Left ventricle myocardium inferior (tissue), 1 donor: ENCODE data around the gene SLC25A51. TPM values are rescaled to one million over a fixed set of nuclear protein-coding genes. Genes with fewer than 3 reads are reported as not detected.

Experiments used
- DNase-seq: peaks from one replicate; pipeline ENCODE4 v3.0.0-alpha.2; 2020
- H3K27ac ChIP-seq: fragments of 200-600 bp; replicated peaks from 2 replicates; pipeline ENCODE4 v1.8.0; 2021
- H3K27me3 ChIP-seq: fragments of 200-600 bp; 2 replicates; pipeline ENCODE4 v1.8.0; 2021; ENCODE audit warnings: low read depth
- H3K36me3 ChIP-seq: fragments of 200-600 bp; 2 replicates; pipeline ENCODE4 v1.8.0; 2021
- H3K4me1 ChIP-seq: fragments of 200-600 bp; 2 replicates; pipeline ENCODE4 v1.8.0; 2021
- H3K4me3 ChIP-seq: fragments of 200-600 bp; 2 replicates; pipeline ENCODE4 v1.8.0; 2021; ENCODE audit warnings: mild to moderate bottlenecking, moderate library complexity
- H3K9me3 ChIP-seq: fragments of 200-600 bp; replicated peaks from 2 replicates; pipeline ENCODE4 v1.8.0; 2021
- CTCF ChIP-seq: fragments of 200-600 bp; IDR thresholded peaks from 2 replicates; pipeline ENCODE4 v1.8.0; 2021; ENCODE audit warnings: antibody characterized with exemption, mild to moderate bottlenecking, borderline replicate concordance
- intact Hi-C: fragments of 100-400 bp; cut with micrococcal nuclease; formaldehyde crosslinking; loops from one replicate; pipeline ENCODE4 v1.11.0; 2022
- total RNA-seq: library from RNA; stranded (reverse); fragmentation: NEBNext Ultra II Directional; extraction: Animal tissue kit (Norgen Biotek cat#: 25700); gene quantifications from one replicate; pipeline ENCODE4 v1.2.1, GENCODE V29; 2021
- donor health status: DM: no; HTN: yes; CAD: no; lungs with severe emphysema.

The SLC25A51 gene
- total RNA-seq, 1 donor from 2014 or later = 21.4 TPM

GRCh38 chr9:37924538-37924937, 20.6 kb upstream of the SLC25A51 start:
- Histone ChIP-seq H3K4me3 (no peak overlapping the region), H3K27ac (no peak overlapping the region), H3K4me1 (peaks cover 57% of the 10 kb centered on the region), H3K27me3 (no peaks in the 10 kb centered on the region), H3K36me3 (peaks cover 9% of the 10 kb centered on the region), H3K9me3 (no peaks in the 10 kb centered on the region)
- intact Hi-C loops = no loop called here
- no peak for TF ChIP-seq CTCF
- no peak for DNase-seq

GRCh38 chr9:37923796-37924427, 20.0 kb upstream of the SLC25A51 start:
- no peak for DNase-seq
- H3K9me3 ChIP-seq = no peaks in the 10 kb centered on the region
- no peak for TF ChIP-seq CTCF
- peaks cover 51% of the 10 kb centered on the region for H3K4me1 ChIP-seq
- H3K27ac ChIP-seq = no peak overlapping the region
- intact Hi-C loops = no loop called here
- H3K36me3 ChIP-seq = peaks cover 10% of the 10 kb centered on the region
- H3K4me3 ChIP-seq = no peak overlapping the region
- H3K27me3 ChIP-seq = no peaks in the 10 kb centered on the region

- no peak overlapping the region for H3K4me3 ChIP-seq
- H3K27ac ChIP-seq = peak overlapping the region; percentile 62
These were observed 19.3 kb upstream of the SLC25A51 start for GRCh38 chr9:37923118-37923795.

GRCh38 chr9:37922363-37923117, 18.6 kb upstream of the SLC25A51 start:
- H3K4me3 ChIP-seq = no peak overlapping the region
- H3K27me3 ChIP-seq = no peaks in the 10 kb centered on the region
- peaks cover 12% of the 10 kb centered on the region for H3K36me3 ChIP-seq
- peaks cover 44% of the 10 kb centered on the region for H3K4me1 ChIP-seq
- peak; percentile 62 for DNase-seq
- H3K9me3 ChIP-seq = no peaks in the 10 kb centered on the region
- H3K27ac ChIP-seq = peak overlapping the region; percentile 62
- intact Hi-C loops = no loop called here
- TF ChIP-seq CTCF = no peak

More at GRCh38 chr9:37923118-37923795, 19.3 kb upstream of the SLC25A51 start:
- H3K4me1 ChIP-seq = peaks cover 45% of the 10 kb centered on the region
- H3K36me3 ChIP-seq = peaks cover 12% of the 10 kb centered on the region
- no peaks in the 10 kb centered on the region for H3K27me3 ChIP-seq
- no peak for DNase-seq
- H3K9me3 ChIP-seq = no peaks in the 10 kb centered on the region
- intact Hi-C loops = no loop called here
- TF ChIP-seq CTCF = no peak

- DNase-seq = no peak
- intact Hi-C loops = no loop called here
- no peak for TF ChIP-seq CTCF
- Histone ChIP-seq H3K4me3 (no peak overlapping the region), H3K27ac (peak overlapping the region; percentile 62), H3K36me3 (peaks cover 12% of the 10 kb centered on the region), H3K4me1 (peaks cover 43% of the 10 kb centered on the region), H3K9me3 (no peaks in the 10 kb centered on the region), H3K27me3 (no peaks in the 10 kb centered on the region)
These were observed 17.8 kb upstream of the SLC25A51 start for GRCh38 chr9:37921546-37922300.
